ENCODE measurements around the gene CAMKMT. TPM values are rescaled to one million over a fixed set of nuclear protein-coding genes. Genes with fewer than 3 reads are reported as not detected.

The CAMKMT gene
- total and polyA plus RNA-seq, 9 of the 15 experiments (the other 6 are each of a cell fraction or from before 2014, with no cell fraction given), result 1.6 to 15.3 (median 7.4) TPM

- Histone ChIP-seq H3K4me3 (no peak overlapping the region), H3K9me1 (ENCODE audit: control insufficient read depth, insufficient read depth, low read length) (no peaks in the 10 kb centered on the region), H3K9me3 (replicated peaks; ENCODE audit: control insufficient read depth, insufficient read depth, low read depth, low read length) (no peaks in the 10 kb centered on the region), H3K27ac (ENCODE audit: extremely low read depth, low read depth, low read length) (no peak overlapping the region), H3K9ac (ENCODE audit: insufficient read depth in 1 of 2, low read depth in 2 of 2, low read length in 2 of 2) (no peak overlapping the region), H3K79me2 (ENCODE audit: control insufficient read depth, insufficient read depth, low read length) (no peaks in the 10 kb centered on the region), H3K4me2 (ENCODE audit: insufficient read depth, low read length) (no peak overlapping the region), H3K36me3 (ENCODE audit: control insufficient read depth, insufficient read depth, low read length) (no peaks in the 10 kb centered on the region), H3K27me3 (ENCODE audit: control insufficient read depth in 2 of 2, insufficient read depth in 2 of 2, low read length in 2 of 2) (peaks cover 14 to 16% of the 10 kb centered on the region in 2 experiments), H3K4me1 (replicated peaks in 1 of 2; ENCODE audit: control insufficient read depth in 2 of 2, insufficient read depth in 2 of 2, low read length in 2 of 2) (peaks cover 0 to 3% of the 10 kb centered on the region in 2 experiments; a peak in 1 of 5 replicates), H4K20me1 (replicated peaks; ENCODE audit: control insufficient read depth, insufficient read depth, low read length) (no peaks in the 10 kb centered on the region), H2AFZ (ENCODE audit: low read depth, low read length) (no peak overlapping the region)
- in situ Hi-C loops (cut with MboI), result no loop called here
- FAIRE-seq (no peak), ATAC-seq (no peak), DNase-seq (ENCODE audit: extremely low read depth in 1 of 4, low spot score in 3 of 4) (no peak)
- ChIA-PET POLR2A (no interaction called here), CTCF (ENCODE audit: low intra/inter-chr PET ratio) (no interaction called here)
- TF ChIP-seq CEBPG (CRISPR knock-in tag; IDR thresholded peaks at IDR 0.05) (no peak), CEBPG (tag; conservative IDR thresholded peaks at IDR 0.05 in 1 of 2, IDR thresholded peaks at IDR 0.05 in 1 of 2) (no peak), PHF21A (IDR thresholded peaks at IDR 0.05; ENCODE audit: borderline replicate concordance, low read depth) (no peak)
- intact Hi-C loops (cut with micrococcal nuclease), result no loop called here
- WGBS (ENCODE audit: insufficient coverage, low coverage, missing lambda C conversion rate), result 0% methylated on average over 2 of the region's 2 CpGs
- no TSS peak for BruUV-seq (replicated peaks)
These were observed 411.1 kb downstream of the CAMKMT start for GRCh38 chr2:44772669-44773378.

GRCh38 chr2:44774826-44775492, 413.2 kb downstream of the CAMKMT start:
- Histone ChIP-seq H3K4me1 (replicated peaks in 1 of 2; ENCODE audit: control insufficient read depth in 2 of 2, insufficient read depth in 2 of 2, low read length in 2 of 2) (no peaks in the 10 kb centered on the region), H3K27ac (ENCODE audit: extremely low read depth, low read depth, low read length) (no peak overlapping the region), H4K20me1 (replicated peaks; ENCODE audit: control insufficient read depth, insufficient read depth, low read length) (no peaks in the 10 kb centered on the region), H3K9me3 (replicated peaks; ENCODE audit: control insufficient read depth, insufficient read depth, low read depth, low read length) (no peaks in the 10 kb centered on the region), H3K27me3 (ENCODE audit: control insufficient read depth in 2 of 2, insufficient read depth in 2 of 2, low read length in 2 of 2) (peaks cover 15 to 26% of the 10 kb centered on the region in 2 experiments), H3K4me3 (no peak overlapping the region), H3K9ac (ENCODE audit: insufficient read depth in 1 of 2, low read depth in 2 of 2, low read length in 2 of 2) (no peak overlapping the region), H2AFZ (ENCODE audit: low read depth, low read length) (no peak overlapping the region), H3K4me2 (ENCODE audit: insufficient read depth, low read length) (no peak overlapping the region), H3K36me3 (ENCODE audit: control insufficient read depth, insufficient read depth, low read length) (no peaks in the 10 kb centered on the region), H3K79me2 (ENCODE audit: control insufficient read depth, insufficient read depth, low read length) (no peaks in the 10 kb centered on the region), H3K9me1 (ENCODE audit: control insufficient read depth, insufficient read depth, low read length) (no peaks in the 10 kb centered on the region)
- BruUV-seq (replicated peaks), result no TSS peak
- CTCF ChIA-PET (ENCODE audit: low intra/inter-chr PET ratio), result no interaction called here
- WGBS (ENCODE audit: insufficient coverage, low coverage, missing lambda C conversion rate), result 0% methylated on average over 4 of the region's 4 CpGs
- DNase-seq (ENCODE audit: extremely low read depth in 1 of 4, low spot score in 3 of 4) (no peak), FAIRE-seq (no peak), ATAC-seq (no peak)
- intact Hi-C loops (cut with micrococcal nuclease), result no loop called here
- POLR2A ChIA-PET, result no interaction called here
- in situ Hi-C loops (cut with MboI), result no loop called here
- TF ChIP-seq, protein P1, sequence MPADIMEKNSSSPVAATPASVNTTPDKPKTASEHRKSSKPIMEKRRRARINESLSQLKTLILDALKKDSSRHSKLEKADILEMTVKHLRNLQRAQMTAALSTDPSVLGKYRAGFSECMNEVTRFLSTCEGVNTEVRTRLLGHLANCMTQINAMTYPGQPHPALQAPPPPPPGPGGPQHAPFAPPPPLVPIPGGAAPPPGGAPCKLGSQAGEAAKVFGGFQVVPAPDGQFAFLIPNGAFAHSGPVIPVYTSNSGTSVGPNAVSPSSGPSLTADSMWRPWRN (IDR thresholded peaks at IDR 0.05; ENCODE audit: low read depth), result no peak
- peak; percentile 83 for TF ChIP-seq MAFF (IDR thresholded peaks at IDR 0.05; ENCODE audit: low read length)
- TF ChIP-seq ZNF584 (CRISPR knock-in tag; IDR thresholded peaks at IDR 0.05; ENCODE audit: low read depth), result no peak
- TF ChIP-seq SRSF3 (IDR thresholded peaks at IDR 0.05; ENCODE audit: insufficient read depth, low read length), result no peak
- TF ChIP-seq PRDM10 (IDR thresholded peaks at IDR 0.05; ENCODE audit: partially characterized antibody), result no peak
- TF ChIP-seq FOXA1 (IDR thresholded peaks at IDR 0.05; ENCODE audit: borderline replicate concordance), result no peak
- no peak for TF ChIP-seq SP2 (IDR thresholded peaks at IDR 0.05; ENCODE audit: extremely low read depth, low read depth, low read length, poor library complexity, severe bottlenecking)
- TF ChIP-seq SUPT5H (IDR thresholded peaks at IDR 0.05), result no peak
